K562 (cell line): ENCODE measurements around the gene HERC3. TPM values are rescaled to one million over a fixed set of nuclear protein-coding genes. Genes with fewer than 3 reads are reported as not detected.

Experiments used
- ATAC-seq: fragments of 200-7000 bp; cut with Tn5 transposase; 3 replicates; pipeline ENCODE4 v1.9.1; 2020; ENCODE audit warnings: moderate library complexity
- BruUV-seq: library from RNA; stranded (reverse); fragments of 400-500 nt; replicated peaks from 2 replicates; lab custom pipeline; 2021; lab: Mats Ljungman, UMichigan
- CTCF ChIA-PET: fragments of 300-600 bp; formaldehyde crosslinking; extraction: SDS; loops from one replicate; lab custom pipeline; 2021; ENCODE audit warnings: low intra/inter-chr PET ratio; lab: Yijun Ruan, JAX
- POLR2A ChIA-PET: fragments of 300-600, 350-650 bp; sonication (Branson Sonifier 250); formaldehyde crosslinking; extraction: SDS; loops from one replicate; lab custom pipeline; 2021; ENCODE audit warnings: antibody characterized with exemption, inconsistent platforms; lab: Yijun Ruan, JAX
- DNase-seq, 4 experiments: peaks; one replicate each; pipeline versions ENCODE4 v3.0.0 to v3.0.0-alpha.2; 2011 to 2018; ENCODE audit warnings: low spot score in 3 of 4, mixed read lengths in 3 of 4; ENCODE audit errors: extremely low read depth in 1 of 4
- FAIRE-seq: peaks from 2 replicates; lab custom pipeline; 2011; peaks lifted over from hg19 to GRCh38; lab: Jason Lieb, UNC
- H2AFZ ChIP-seq: 2 replicates; pipeline ENCODE4 v1.6.0; 2011; ENCODE audit warnings: low read depth, low read length, control low read depth, inconsistent platforms
- H3K27ac ChIP-seq: fragments of 200-600 bp; 3 replicates; pipeline ENCODE4 v1.8.0; 2011; ENCODE audit warnings: low read depth, mild to moderate bottlenecking, control low read depth, inconsistent platforms, low read length, moderate library complexity, mixed read lengths; ENCODE audit errors: extremely low read depth
- H3K27me3 ChIP-seq, 2 experiments: fragments of 300-600 bp in 1 of 2; 2 replicates in 1 of 2; 3 replicates in 1 of 2; pipeline versions ENCODE4 v1.6.0 to v1.8.0; 2011; ENCODE audit warnings: inconsistent platforms in 2 of 2, low read length in 2 of 2, mild to moderate bottlenecking in 1 of 2, mixed read lengths in 1 of 2, moderate library complexity in 1 of 2; ENCODE audit not compliant: control insufficient read depth in 2 of 2, insufficient read depth in 2 of 2
- H3K36me3 ChIP-seq: fragments of 300-600 bp; 3 replicates; pipeline ENCODE4 v1.8.0; 2011; ENCODE audit warnings: mild to moderate bottlenecking, low read length, inconsistent platforms; ENCODE audit not compliant: control insufficient read depth, insufficient read depth
- H3K4me1 ChIP-seq, 2 experiments: fragments of 200-600 bp in 1 of 2; replicated peaks in 1 of 2; 2 replicates in 1 of 2; 3 replicates in 1 of 2; pipeline versions ENCODE4 v1.5.1 to v1.8.0; 2011; ENCODE audit warnings: inconsistent platforms in 2 of 2, low read length in 2 of 2, mild to moderate bottlenecking in 1 of 2, mixed read lengths in 1 of 2, moderate library complexity in 1 of 2; ENCODE audit not compliant: control insufficient read depth in 2 of 2, insufficient read depth in 2 of 2
- H3K4me2 ChIP-seq: 2 replicates; pipeline ENCODE4 v1.6.1; 2011; ENCODE audit warnings: low read length, control low read depth, inconsistent platforms, mixed read lengths; ENCODE audit not compliant: insufficient read depth
- H3K4me3 ChIP-seq: fragments of 200-600 bp; sonication (generic), shearing (Covaris generic); 2 replicates; pipeline ENCODE4 v1.5.1; 2016; ENCODE audit warnings: control low read depth, inconsistent platforms
- H3K79me2 ChIP-seq: fragments of 200-600 bp; 3 replicates; pipeline ENCODE4 v1.8.0; 2011; ENCODE audit warnings: low read length, inconsistent platforms; ENCODE audit not compliant: control insufficient read depth, insufficient read depth
- H3K9ac ChIP-seq, 2 experiments: 2 replicates each; pipeline versions ENCODE4 v1.6.0 to v1.6.1; 2011; ENCODE audit warnings: low read depth in 2 of 2, low read length in 2 of 2, control low read depth in 1 of 2, inconsistent platforms in 1 of 2, mild to moderate bottlenecking in 1 of 2, mixed read lengths in 1 of 2; ENCODE audit not compliant: insufficient read depth in 1 of 2
- H3K9me1 ChIP-seq: one replicate; pipeline ENCODE4 v1.6.0; 2011; ENCODE audit warnings: inconsistent platforms, mild to moderate bottlenecking, low read length, moderate library complexity; ENCODE audit not compliant: control insufficient read depth, insufficient read depth
- H3K9me3 ChIP-seq: replicated peaks from 2 replicates; pipeline ENCODE4 v1.5.1; 2011; ENCODE audit warnings: low read depth, low read length, inconsistent platforms; ENCODE audit not compliant: control insufficient read depth, insufficient read depth
- H4K20me1 ChIP-seq: replicated peaks from 2 replicates; pipeline ENCODE4 v1.6.1; 2011; ENCODE audit warnings: low read length, inconsistent platforms, mixed read lengths; ENCODE audit not compliant: control insufficient read depth, insufficient read depth
- CREB1 ChIP-seq, 2 experiments: sonication (generic) in 1 of 2; formaldehyde crosslinking in 1 of 2; IDR thresholded peaks; 2 replicates each; pipeline versions ENCODE4 v1.6.1 to v1.8.0; 2012 to 2022; ENCODE audit warnings: inconsistent platforms in 1 of 2, mild to moderate bottlenecking in 1 of 2, missing genetic modification reagents in 1 of 2, moderate library complexity in 1 of 2
- FOXJ2 ChIP-seq: fragments of 200-800 bp; sonication (Bioruptor generic); IDR thresholded peaks from 2 replicates; pipeline ENCODE4 v1.6.1; 2016; ENCODE audit warnings: missing genetic modification characterization, missing compliant biosample characterization
- HDAC8 ChIP-seq: fragments of 450-650 bp; IDR thresholded peaks from 2 replicates; pipeline ENCODE4 v1.6.1; 2016; ENCODE audit warnings: mild to moderate bottlenecking, missing genetic modification characterization, moderate library complexity, missing compliant biosample characterization
- IRF2 ChIP-seq: sonication (generic); formaldehyde crosslinking; IDR thresholded peaks from 2 replicates; pipeline ENCODE4 v1.8.1; 2022; ENCODE audit warnings: mild to moderate bottlenecking, missing genetic modification reagents
- KLF1 ChIP-seq: fragments of 450-650 bp; IDR thresholded peaks from 2 replicates; pipeline ENCODE4 v1.6.1; 2016; ENCODE audit warnings: missing genetic modification characterization, missing compliant biosample characterization
- LEF1 ChIP-seq: fragments of 450-650 bp; IDR thresholded peaks from 2 replicates; pipeline ENCODE4 v1.6.1; 2016; ENCODE audit warnings: mild to moderate bottlenecking
- PHF8 ChIP-seq: fragments of 200-600 bp; sonication (generic); IDR thresholded peaks from 2 replicates; pipeline ENCODE4 v1.6.1; 2012; ENCODE audit warnings: mixed run types, mild to moderate bottlenecking, inconsistent platforms, low read length, moderate library complexity, borderline replicate concordance
- RHOXF2B ChIP-seq: fragments of 250-450 bp; sonication (Bioruptor Pico); conservative IDR thresholded peaks from 2 replicates; pipeline ENCODE4 v1.5.1; 2021
- RUNX1 ChIP-seq: sonication (generic); IDR thresholded peaks from 2 replicates; pipeline ENCODE4 v1.6.1; 2016; ENCODE audit warnings: antibody characterized with exemption, low read depth
- SAFB ChIP-seq: fragments of 200-400 bp; formaldehyde crosslinking; IDR thresholded peaks from 2 replicates; pipeline ENCODE4 v1.6.1; 2017; ENCODE audit warnings: low read depth, low read length, borderline replicate concordance
- TAL1 ChIP-seq: fragments of 450-650 bp; IDR thresholded peaks from 2 replicates; pipeline ENCODE4 v1.6.1; 2016; ENCODE audit warnings: mild to moderate bottlenecking
- TEAD2 ChIP-seq: fragments of 450-650 bp; IDR thresholded peaks from 2 replicates; pipeline ENCODE4 v1.6.1; 2016; ENCODE audit warnings: missing genetic modification characterization, control low read depth, missing compliant biosample characterization
- ZNF232 ChIP-seq: sonication (generic); formaldehyde crosslinking; IDR thresholded peaks from 2 replicates; pipeline ENCODE4 v1.8.0; 2022; ENCODE audit warnings: mild to moderate bottlenecking, missing genetic modification reagents
- WGBS: fragments of 100-300 bp; shearing (Covaris generic); methylation state at CpG from one replicate; pipeline ENCODE4 v1.1.6; 2016; ENCODE audit warnings: low coverage, mixed read lengths; ENCODE audit not compliant: insufficient coverage; ENCODE audit errors: missing lambda C conversion rate; 5-methylcytosine and 5-hydroxymethylcytosine counted together
- in situ Hi-C: fragments of 300-500 bp; cut with MboI; formaldehyde crosslinking; loops from 4 replicates; pipeline ENCODE4 v1.15.0; 2018; ENCODE audit warnings: inconsistent platforms, mixed read lengths
- intact Hi-C: fragments of 100-400 bp; cut with micrococcal nuclease; formaldehyde crosslinking; loops from 2 replicates; pipeline ENCODE4 v1.14.2; 2022
- polyA plus RNA-seq, 8 experiments: library from polyadenylated mRNA; depleted of rRNA in 4 of 8; stranded (reverse) in 5 of 8; unstranded in 3 of 8; fragments of >200 nt; fragmentation: Nextera tagmentation in 2 of 8; fragmentation: Illumina TruSeq in 1 of 8; extraction: Ambion mirVana in 2 of 8; extraction: Trizol in 1 of 8; gene quantifications; 2 replicates each; pipeline versions ENCODE4 v1.2.1 to v1.2.3, GENCODE V29; 2011 to 2014; ENCODE audit warnings: inconsistent platforms in 1 of 8, missing spikeins in 1 of 8
- total RNA-seq, 7 experiments: library from RNA; depleted of rRNA in 6 of 7; stranded (reverse); fragments of >200 nt in 6 of 7; fragmentation: Illumina TruSeq in 2 of 7; extraction: Trizol in 2 of 7; gene quantifications; 2 replicates each; pipeline versions ENCODE4 v1.2.1 to v1.2.3, GENCODE V29; 2011 to 2021; ENCODE audit warnings: low replicate concordance in 1 of 7
- TF ChIP-seq, protein P1 (sequence below): sonication (generic); formaldehyde crosslinking; IDR thresholded peaks from 2 replicates; pipeline ENCODE4 v1.8.1; 2023; ENCODE audit warnings: mild to moderate bottlenecking, missing genetic modification reagents, moderate library complexity
- TF ChIP-seq, protein P2 (sequence below), 2 experiments: IDR thresholded peaks; 2 replicates each; pipeline ENCODE4 v1.6.1; 2012; ENCODE audit warnings: improper control_type of control experiment in 2 of 2, low read depth in 2 of 2, low read length in 2 of 2, borderline replicate concordance in 1 of 2
- TF ChIP-seq, protein P3 (sequence below): fragments of 450-650 bp; IDR thresholded peaks from 2 replicates; pipeline ENCODE4 v1.6.1; 2016; ENCODE audit warnings: antibody characterized with exemption

HERC3 gene
- total and polyA plus RNA-seq, 9 of the 15 experiments (the other 6 are each of a cell fraction or from before 2014, with no cell fraction given) = 1.8 to 13.1 (median 7.6) TPM

- TF ChIP-seq SAFB (no peak), TAL1 (no peak)
These were observed 5.8 kb downstream of the HERC3 start (continued) for GRCh38 chr4:88597970-88598660.

- no peaks in the 10 kb centered on the region for H4K20me1 ChIP-seq
- no peak overlapping the region for H3K9ac ChIP-seq
- DNase-seq (no peak), FAIRE-seq (peak; percentile 6), ATAC-seq (no peak)
- BruUV-seq = no TSS peak
- no peaks in the 10 kb centered on the region for H3K79me2 ChIP-seq
- no peak overlapping the region for H2AFZ ChIP-seq
- CTCF ChIA-PET = no interaction called here
- peaks cover 3% of the 10 kb centered on the region; the same call in 1 of the 3 replicates for H3K36me3 ChIP-seq
- no peak overlapping the region for H3K4me2 ChIP-seq
- POLR2A ChIA-PET = no interaction called here
- H3K9me3 ChIP-seq = no peaks in the 10 kb centered on the region
- in situ Hi-C loops = no loop called here
- intact Hi-C loops = no loop called here
- H3K9me1 ChIP-seq = no peaks in the 10 kb centered on the region
- no peak overlapping the region for H3K27ac ChIP-seq
- H3K4me3 ChIP-seq = no peak overlapping the region
- H3K4me1 ChIP-seq = peaks cover 0 to 15% of the 10 kb centered on the region in 2 experiments; a peak in 3 of 5 replicates
- H3K27me3 ChIP-seq = no peaks in the 10 kb centered on the region
- WGBS = 74% methylated on average over 3 of the region's 3 CpGs
- TF ChIP-seq, protein P1, sequence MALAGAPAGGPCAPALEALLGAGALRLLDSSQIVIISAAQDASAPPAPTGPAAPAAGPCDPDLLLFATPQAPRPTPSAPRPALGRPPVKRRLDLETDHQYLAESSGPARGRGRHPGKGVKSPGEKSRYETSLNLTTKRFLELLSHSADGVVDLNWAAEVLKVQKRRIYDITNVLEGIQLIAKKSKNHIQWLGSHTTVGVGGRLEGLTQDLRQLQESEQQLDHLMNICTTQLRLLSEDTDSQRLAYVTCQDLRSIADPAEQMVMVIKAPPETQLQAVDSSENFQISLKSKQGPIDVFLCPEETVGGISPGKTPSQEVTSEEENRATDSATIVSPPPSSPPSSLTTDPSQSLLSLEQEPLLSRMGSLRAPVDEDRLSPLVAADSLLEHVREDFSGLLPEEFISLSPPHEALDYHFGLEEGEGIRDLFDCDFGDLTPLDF = no peak
- no peak for TF ChIP-seq LEF1
- no peak for TF ChIP-seq CREB1 (IDR thresholded peaks at IDR 0.05)
- TF ChIP-seq CREB1 (CRISPR knock-in tag; IDR thresholded peaks at IDR 0.05) = no peak
- no peak for TF ChIP-seq FOXJ2 (tag)
- no peak for TF ChIP-seq HDAC8 (tag)
- TF ChIP-seq IRF2 (CRISPR knock-in tag) = no peak
- no peak for TF ChIP-seq RUNX1
- TF ChIP-seq ZNF232 (CRISPR knock-in tag) = no peak
- no peak for TF ChIP-seq KLF1
- TF ChIP-seq TEAD2 = no peak
- TF ChIP-seq PHF8 = no peak
- TF ChIP-seq RHOXF2B (CRISPR knock-in tag) = no peak
- TF ChIP-seq, protein P2, sequence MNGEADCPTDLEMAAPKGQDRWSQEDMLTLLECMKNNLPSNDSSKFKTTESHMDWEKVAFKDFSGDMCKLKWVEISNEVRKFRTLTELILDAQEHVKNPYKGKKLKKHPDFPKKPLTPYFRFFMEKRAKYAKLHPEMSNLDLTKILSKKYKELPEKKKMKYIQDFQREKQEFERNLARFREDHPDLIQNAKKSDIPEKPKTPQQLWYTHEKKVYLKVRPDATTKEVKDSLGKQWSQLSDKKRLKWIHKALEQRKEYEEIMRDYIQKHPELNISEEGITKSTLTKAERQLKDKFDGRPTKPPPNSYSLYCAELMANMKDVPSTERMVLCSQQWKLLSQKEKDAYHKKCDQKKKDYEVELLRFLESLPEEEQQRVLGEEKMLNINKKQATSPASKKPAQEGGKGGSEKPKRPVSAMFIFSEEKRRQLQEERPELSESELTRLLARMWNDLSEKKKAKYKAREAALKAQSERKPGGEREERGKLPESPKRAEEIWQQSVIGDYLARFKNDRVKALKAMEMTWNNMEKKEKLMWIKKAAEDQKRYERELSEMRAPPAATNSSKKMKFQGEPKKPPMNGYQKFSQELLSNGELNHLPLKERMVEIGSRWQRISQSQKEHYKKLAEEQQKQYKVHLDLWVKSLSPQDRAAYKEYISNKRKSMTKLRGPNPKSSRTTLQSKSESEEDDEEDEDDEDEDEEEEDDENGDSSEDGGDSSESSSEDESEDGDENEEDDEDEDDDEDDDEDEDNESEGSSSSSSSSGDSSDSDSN (IDR thresholded peaks at IDR 0.05; ENCODE audit: borderline replicate concordance in 1 of 2, low read depth in 2 of 2, low read length in 2 of 2) = no peak
- TF ChIP-seq, protein P3, sequence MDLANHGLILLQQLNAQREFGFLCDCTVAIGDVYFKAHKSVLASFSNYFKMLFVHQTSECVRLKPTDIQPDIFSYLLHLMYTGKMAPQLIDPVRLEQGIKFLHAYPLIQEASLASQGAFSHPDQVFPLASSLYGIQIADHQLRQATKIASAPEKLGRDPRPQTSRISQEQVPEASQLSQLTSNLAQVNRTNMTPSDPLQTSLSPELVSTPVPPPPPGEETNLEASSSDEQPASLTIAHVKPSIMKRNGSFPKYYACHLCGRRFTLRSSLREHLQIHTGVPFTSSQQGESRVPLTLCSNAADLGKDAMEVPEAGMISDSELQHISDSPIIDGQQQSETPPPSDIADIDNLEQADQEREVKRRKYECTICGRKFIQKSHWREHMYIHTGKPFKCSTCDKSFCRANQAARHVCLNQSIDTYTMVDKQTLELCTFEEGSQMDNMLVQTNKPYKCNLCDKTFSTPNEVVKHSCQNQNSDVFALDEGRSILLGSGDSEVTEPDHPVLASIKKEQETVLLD = no peak
- TF ChIP-seq, all 486 proteins: peak for 0
These were observed 7.0 kb downstream of the HERC3 start for GRCh38 chr4:88599298-88599697.
